Cardiac fibroblast (primary cell): ENCODE data around the gene GABRG3.

Experiments used
- DNase-seq, 2 donors: peaks; one replicate each; pipeline versions ENCODE4 v3.0.0 to v3.0.0-alpha.2; 2010; ENCODE audit warnings: low read depth in 2 of 2
- H3K4me3 ChIP-seq, 2 donors: replicated peaks in 1 of 2; 1 replicate in 1 of 2; 2 replicates in 1 of 2; pipeline ENCODE4 v1.5.1; 2011; ENCODE audit warnings: low read depth in 2 of 2, low read length in 2 of 2, mild to moderate bottlenecking in 2 of 2, moderate library complexity in 1 of 2
- TF ChIP-seq, protein P1 (sequence below): IDR thresholded peaks from one replicate; pipeline ENCODE4 v1.5.1; 2011; ENCODE audit warnings: low read depth, mild to moderate bottlenecking, low read length, inconsistent platforms

The GABRG3 gene

DNA sequence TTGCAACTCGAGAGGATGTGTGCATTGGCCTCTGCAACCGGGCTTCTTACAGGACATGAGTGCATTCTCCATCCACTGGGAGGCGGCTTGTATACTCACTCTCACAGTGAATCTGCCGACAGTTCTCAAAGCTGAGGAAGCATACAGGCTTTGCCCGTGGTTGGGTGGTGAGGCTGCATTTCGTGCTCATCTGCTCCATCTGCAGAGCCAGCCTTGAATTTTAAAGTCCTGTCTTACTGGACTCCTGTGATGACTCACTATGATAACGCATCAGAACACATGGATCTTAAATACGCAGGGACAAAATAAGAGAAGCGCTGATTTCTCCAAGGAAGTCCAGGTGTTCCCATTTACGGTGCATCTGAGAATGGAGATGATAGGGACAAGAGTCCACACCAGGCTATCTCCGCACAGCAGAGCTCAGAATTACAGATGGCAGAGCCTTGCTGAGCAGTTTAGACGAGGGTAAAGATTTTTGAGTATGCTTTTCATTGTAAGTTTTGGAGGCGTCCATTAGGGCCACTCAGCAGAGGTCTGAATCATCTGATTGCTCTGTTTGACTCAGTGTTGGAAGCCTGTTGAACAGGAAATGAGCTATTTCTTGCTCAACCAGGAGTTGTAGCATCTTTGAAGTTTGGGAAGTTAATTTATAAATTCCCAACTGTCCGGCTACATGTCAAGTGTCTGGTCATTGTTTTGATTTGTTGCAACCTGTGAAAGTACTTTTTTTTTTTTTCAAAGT lies 87.1 kb downstream of the GABRG3 start:
- TF ChIP-seq, protein P1, sequence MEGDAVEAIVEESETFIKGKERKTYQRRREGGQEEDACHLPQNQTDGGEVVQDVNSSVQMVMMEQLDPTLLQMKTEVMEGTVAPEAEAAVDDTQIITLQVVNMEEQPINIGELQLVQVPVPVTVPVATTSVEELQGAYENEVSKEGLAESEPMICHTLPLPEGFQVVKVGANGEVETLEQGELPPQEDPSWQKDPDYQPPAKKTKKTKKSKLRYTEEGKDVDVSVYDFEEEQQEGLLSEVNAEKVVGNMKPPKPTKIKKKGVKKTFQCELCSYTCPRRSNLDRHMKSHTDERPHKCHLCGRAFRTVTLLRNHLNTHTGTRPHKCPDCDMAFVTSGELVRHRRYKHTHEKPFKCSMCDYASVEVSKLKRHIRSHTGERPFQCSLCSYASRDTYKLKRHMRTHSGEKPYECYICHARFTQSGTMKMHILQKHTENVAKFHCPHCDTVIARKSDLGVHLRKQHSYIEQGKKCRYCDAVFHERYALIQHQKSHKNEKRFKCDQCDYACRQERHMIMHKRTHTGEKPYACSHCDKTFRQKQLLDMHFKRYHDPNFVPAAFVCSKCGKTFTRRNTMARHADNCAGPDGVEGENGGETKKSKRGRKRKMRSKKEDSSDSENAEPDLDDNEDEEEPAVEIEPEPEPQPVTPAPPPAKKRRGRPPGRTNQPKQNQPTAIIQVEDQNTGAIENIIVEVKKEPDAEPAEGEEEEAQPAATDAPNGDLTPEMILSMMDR = no peak
- DNase-seq = peak; percentile 2 to 4
- no peak overlapping the region for H3K4me3 ChIP-seq

DNA sequence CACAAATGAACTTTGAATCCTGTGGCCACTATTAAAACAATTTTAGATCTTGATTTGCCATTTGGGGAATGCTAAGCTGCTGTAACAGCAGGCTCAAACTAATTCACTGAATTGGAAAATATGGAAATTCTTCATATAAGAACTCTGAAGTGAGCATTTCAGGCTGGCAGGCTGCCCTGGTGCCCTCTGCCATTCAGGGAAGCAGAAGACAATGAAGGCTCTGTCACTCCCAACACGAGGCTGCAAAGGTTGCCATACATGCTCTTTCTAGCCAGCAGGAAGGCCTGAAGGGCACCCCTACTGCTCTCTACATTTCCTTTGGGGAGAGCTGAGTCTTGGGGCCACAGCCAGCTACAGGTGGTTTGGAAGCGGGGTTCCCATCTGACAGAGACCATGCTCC lies 88.0 kb downstream of the GABRG3 start:
- TF ChIP-seq, protein P1 = no peak
- no peak for DNase-seq
- H3K4me3 ChIP-seq = no peak overlapping the region

DNA sequence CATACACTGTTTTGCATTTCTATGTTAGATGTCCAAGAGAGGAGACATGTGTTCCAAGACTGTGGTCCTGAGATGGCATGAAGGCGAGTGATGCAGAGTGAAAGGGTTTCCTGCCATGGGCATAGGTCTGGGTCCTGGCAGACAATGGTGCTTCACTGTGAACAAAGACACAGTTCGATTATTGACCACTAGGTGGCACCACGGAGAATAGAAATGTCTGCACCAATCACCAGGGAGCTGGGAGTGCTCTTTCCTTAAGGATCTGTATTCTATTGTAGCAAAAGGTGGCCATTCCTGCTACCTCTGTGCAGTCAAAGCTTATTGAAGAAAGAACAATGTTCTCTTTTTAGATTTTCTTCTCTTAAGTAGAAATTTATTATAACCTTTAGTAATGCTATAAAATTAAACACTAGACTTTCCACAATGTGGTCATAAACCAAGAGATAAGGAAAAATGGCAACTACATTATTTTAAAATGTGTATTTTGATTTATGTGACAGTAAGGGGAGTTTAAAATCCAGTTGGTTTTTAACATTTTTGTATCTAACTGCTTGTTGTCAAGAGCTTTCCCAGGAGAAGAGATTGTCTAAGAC lies 88.7 kb downstream of the GABRG3 start:
- TF ChIP-seq, protein P1 = peak; percentile 24
- DNase-seq = peak; percentile 26 to 31
- no peak overlapping the region for H3K4me3 ChIP-seq

DNA sequence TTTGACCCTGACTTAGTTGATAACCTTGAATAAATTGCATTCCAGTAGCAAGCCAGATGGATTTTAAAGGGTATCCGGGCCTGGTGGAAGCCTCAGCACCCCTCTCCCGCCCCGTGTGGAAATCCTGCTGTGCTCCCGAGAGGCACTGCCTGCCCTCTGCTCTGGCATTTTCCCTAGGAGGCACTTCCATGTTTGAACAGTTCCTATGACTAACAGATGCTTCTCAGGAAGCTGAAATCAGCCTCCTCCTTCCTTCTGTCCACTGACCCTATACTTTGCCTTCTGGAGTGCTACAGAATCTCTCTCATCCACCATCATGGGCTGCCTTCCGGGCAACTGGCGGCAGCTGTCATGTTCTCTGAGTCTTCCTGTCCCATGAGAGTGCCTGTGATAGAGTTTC lies 90.8 kb downstream of the GABRG3 start:
- TF ChIP-seq, protein P1 = no peak
- H3K4me3 ChIP-seq = no peak overlapping the region
- DNase-seq = no peak

DNA sequence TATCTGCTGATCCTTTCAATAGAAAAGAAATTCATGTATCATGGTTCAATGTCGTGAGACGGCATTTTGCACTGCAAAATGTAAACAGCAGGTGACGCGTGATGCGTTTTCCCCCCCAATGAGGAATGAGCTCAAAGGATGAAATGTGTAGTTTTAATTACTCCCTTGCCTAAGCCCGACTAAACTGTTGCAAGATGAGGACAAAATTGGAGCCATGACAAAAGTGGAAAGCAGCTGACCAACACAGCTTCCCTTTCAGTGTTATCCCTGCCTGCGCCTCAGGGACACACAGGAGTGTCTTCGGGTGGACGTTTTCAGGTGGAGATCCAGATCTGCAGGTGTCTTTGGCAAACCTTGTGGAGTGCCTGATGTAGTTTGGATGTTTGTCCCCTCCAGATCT lies 92.0 kb downstream of the GABRG3 start:
- no peak overlapping the region for H3K4me3 ChIP-seq
- no peak for DNase-seq
- TF ChIP-seq, protein P1 = no peak

DNA sequence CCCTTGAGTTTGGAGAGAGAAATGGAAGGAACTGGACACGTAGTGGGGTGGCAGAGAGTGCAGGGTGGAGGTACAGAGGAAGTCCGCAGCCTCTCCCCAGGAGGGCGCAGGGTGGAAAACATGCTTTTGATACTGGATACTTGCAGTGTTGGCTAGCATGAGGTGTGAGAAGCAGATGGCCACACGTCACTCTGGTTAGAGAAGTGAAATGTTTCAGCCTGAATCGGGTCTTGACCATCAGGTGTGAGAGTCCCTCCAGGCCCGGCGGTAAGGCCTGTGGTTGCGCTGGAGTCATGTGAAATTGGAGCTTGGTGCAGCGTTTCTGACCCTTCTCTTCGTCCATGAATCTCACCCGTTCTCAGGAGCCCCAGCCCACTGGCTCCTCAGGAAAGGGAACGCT lies 93.1 kb downstream of the GABRG3 start:
- TF ChIP-seq, protein P1 = no peak
- H3K4me3 ChIP-seq = no peak overlapping the region
- DNase-seq = no peak
